ENCODE measurements around the gene DOCK8. TPM values are rescaled to one million over a fixed set of nuclear protein-coding genes. Genes with fewer than 3 reads are reported as not detected.

DOCK8 gene
- total and polyA plus RNA-seq, 2 of the 4 experiments (the other 2 are of a cell fraction): not detected

- DNase-seq (no peak), ATAC-seq (ENCODE audit: low read depth) (no peak)
- Histone ChIP-seq H4K5ac (ENCODE audit: low read depth, low read length) (no peak overlapping the region), H3K79me1 (ENCODE audit: low read depth in 1 of 2, low read length in 2 of 2) (no peaks in the 10 kb centered on the region), H2BK5ac (ENCODE audit: low read depth, low read length, poor library complexity, severe bottlenecking) (no peak overlapping the region), H2BK15ac (ENCODE audit: low read depth, low read length) (no peak overlapping the region), H2AK9ac (replicated peaks; ENCODE audit: low read depth, low read length, poor library complexity) (no peak overlapping the region), H3K4me2 (ENCODE audit: low read depth, low read length) (no peak overlapping the region), H2AFZ (replicated peaks; ENCODE audit: low read length, poor library complexity) (no peak overlapping the region), H3K4ac (ENCODE audit: low read depth, low read length) (no peak overlapping the region), H4K8ac (ENCODE audit: low read depth in 2 of 2, low read length in 2 of 2) (no peak overlapping the region), H2BK120ac (ENCODE audit: low read depth, low read length) (no peak overlapping the region), H3K36me3 (ENCODE audit: control insufficient read depth, insufficient read depth, low read length) (no peaks in the 10 kb centered on the region), H2AK5ac (ENCODE audit: low read depth, low read length) (no peak overlapping the region), H3K4me3 (ENCODE audit: insufficient read depth, low read depth, low read length) (no peak overlapping the region), H3K9me3 (ENCODE audit: control insufficient read depth, insufficient read depth, low read length) (no peaks in the 10 kb centered on the region), H3K4me1 (ENCODE audit: control insufficient read depth, insufficient read depth, low read length) (no peaks in the 10 kb centered on the region), H3K23ac (ENCODE audit: low read depth, low read length) (no peak overlapping the region), H3K27ac (ENCODE audit: insufficient read depth, low read length) (no peak overlapping the region), H2BK20ac (ENCODE audit: low read depth, low read length) (no peak overlapping the region), H4K91ac (ENCODE audit: insufficient read depth, low read depth, low read length) (no peak overlapping the region), H3K56ac (ENCODE audit: extremely low read depth, insufficient read depth, low read length) (no peak overlapping the region), H3K9ac (ENCODE audit: low read depth, low read length) (no peak overlapping the region), H3K9me1 (ENCODE audit: insufficient read depth, low read length) (no peaks in the 10 kb centered on the region), H4K20me1 (ENCODE audit: insufficient read depth, low read length) (no peaks in the 10 kb centered on the region), H3K14ac (replicated peaks; ENCODE audit: low read depth, low read length) (no peak overlapping the region), H3K27me3 (ENCODE audit: control insufficient read depth, insufficient read depth, low read length) (peaks cover 17% of the 10 kb centered on the region), H3K18ac (ENCODE audit: low read depth, low read length) (no peak overlapping the region)
- in situ Hi-C loops (cut with MboI; ENCODE audit: low sequenced_read_pairs): no loop called here
- ChIA-PET POLR2A (ENCODE audit: unreplicated experiment) (no interaction called here), CTCF (interaction anchor here (0.6 kb wide), 1 partner anchor 52 kb away, joined by 3 read pairs; no protein-coding TSS in a partner anchor)
- no CpG with 5 or more reads among the region's 7 CpGs for WGBS, 2 experiments (ENCODE audit: extremely low coverage in 2 of 2, insufficient read length in 1 of 2)
- dilution Hi-C loops (cut with HindIII; ENCODE audit: low sequenced_read_pairs, unreplicated experiment): no loop called here
- BruUV-seq (replicated peaks): no TSS peak
- TF ChIP-seq MXI1 (IDR thresholded peaks at IDR 0.05; ENCODE audit: borderline replicate concordance, low read depth, low read length) (no peak), BHLHE40 (IDR thresholded peaks at IDR 0.05; ENCODE audit: low read depth, low read length) (no peak), USF2 (IDR thresholded peaks at IDR 0.05; ENCODE audit: low read depth, low read length) (no peak), CEBPB (IDR thresholded peaks at IDR 0.05; ENCODE audit: low read depth, low read length) (no peak), RCOR1 (IDR thresholded peaks at IDR 0.05; ENCODE audit: insufficient replicate concordance, low read length) (no peak), CTCF (conservative IDR thresholded peaks at IDR 0.05; ENCODE audit: low read depth, low read length) (no peak), NFE2L2 (IDR thresholded peaks at IDR 0.05; ENCODE audit: low read depth, low read length) (no peak), RFX5 (IDR thresholded peaks at IDR 0.05; ENCODE audit: low read depth, low read length) (no peak), RAD21 (IDR thresholded peaks at IDR 0.05; ENCODE audit: low read length) (no peak), POLR2A (IDR thresholded peaks at IDR 0.05; ENCODE audit: low read depth, low read length) (no peak)
- intact Hi-C loops (cut with micrococcal nuclease): no loop called here
Measured at GRCh38 chr9:350384-350783, 135.7 kb downstream of the DOCK8 start.
